Stimulated activated CD8-positive, alpha-beta memory T cell treated with anti-CD3 and anti-CD28 coated beads, Interleukin-4, amount 100 ng/mL, for 1 hour (primary cell): ENCODE data around the gene MICOS13.

Source experiments
- DNase-seq, 2 donors: peaks; one replicate each; pipeline ENCODE4 v3.0.0-alpha.2; 2020; ENCODE audit warnings: low read depth in 2 of 2, low spot score in 1 of 2

Gene MICOS13

DNA sequence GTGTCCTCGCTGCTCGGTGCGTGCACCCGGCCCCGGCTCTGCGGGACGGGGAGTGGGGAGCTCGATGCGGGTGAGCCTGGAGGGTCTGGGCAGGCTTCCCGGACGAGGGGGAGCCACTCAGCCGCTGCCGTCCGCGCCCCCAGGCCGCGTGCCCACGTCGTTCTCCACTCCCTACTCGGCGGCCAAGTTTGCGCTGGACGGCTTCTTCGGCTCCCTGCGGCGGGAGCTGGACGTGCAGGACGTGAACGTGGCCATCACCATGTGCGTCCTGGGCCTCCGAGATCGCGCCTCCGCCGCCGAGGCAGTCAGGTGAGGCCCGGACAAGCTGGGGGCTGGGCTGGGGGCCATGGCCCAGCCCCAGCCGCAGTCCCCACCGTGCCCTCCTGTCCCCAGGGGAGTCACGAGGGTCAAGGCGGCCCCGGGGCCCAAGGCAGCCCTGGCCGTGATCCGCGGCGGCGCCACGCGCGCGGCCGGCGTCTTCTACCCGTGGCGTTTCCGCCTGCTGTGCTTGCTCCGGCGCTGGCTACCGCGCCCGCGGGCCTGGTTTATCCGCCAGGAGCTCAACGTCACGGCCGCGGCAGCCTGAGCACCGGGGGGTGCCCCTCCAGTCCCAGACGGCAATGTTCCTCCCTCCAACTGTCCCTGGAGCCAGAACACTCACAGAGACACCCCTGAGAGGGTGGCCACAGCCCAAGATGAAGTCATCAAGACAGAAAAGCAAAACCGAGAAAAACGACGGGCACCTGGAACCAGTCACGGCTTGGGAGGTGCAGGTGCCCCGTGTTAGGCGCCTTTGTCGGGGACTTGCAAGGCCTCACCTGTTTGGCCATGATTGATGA, 7.3 kb upstream of the MICOS13 start:
- DNase-seq, result no peak

DNA sequence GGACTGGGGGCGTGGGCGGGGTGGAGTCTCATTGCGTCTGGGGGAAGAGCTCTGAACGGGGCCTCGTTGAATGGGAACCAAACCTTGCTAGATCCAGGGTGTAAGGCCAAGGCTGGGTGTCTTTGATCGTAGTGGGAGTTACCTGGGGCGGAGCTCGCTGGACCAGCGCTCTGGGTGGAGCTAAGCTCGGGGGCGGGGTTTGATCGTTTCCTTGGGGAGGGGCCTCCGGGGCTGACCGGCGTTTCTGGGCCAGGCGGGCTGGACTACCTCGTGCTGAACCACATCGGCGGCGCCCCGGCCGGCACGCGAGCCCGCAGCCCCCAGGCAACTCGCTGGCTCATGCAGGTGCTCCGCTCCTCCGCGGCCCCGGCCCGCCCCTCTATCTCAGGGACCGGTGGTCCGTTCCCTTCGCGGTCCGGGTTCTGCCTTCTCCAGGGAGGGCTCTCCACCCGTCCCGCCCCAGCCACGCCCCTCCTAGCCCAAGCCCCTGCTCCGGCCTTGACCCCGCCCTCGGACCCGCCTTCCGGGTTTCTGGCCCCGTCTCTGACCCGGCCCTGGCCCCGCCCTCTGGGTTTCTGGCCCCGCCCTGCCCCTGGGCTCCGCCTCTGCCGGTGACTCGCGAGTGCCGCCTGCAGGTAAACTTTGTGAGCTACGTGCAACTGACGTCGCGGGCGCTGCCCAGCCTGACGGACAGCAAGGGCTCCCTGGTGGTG, 6.5 kb upstream of the MICOS13 start:
- DNase-seq, result peak; percentile 92 to 93

- no peak for DNase-seq
These were observed 6.0 kb upstream of the MICOS13 start for GRCh38 chr19:5686326-5686646.

GRCh38 chr19:5684694-5685430, 4.5 kb upstream of the MICOS13 start:
- no peak for DNase-seq

GRCh38 chr19:5683177-5683886, 3.0 kb upstream of the MICOS13 start:
- no peak for DNase-seq

- DNase-seq, result no peak
These were observed 1.8 kb upstream of the MICOS13 start for GRCh38 chr19:5682107-5682482.

DNA sequence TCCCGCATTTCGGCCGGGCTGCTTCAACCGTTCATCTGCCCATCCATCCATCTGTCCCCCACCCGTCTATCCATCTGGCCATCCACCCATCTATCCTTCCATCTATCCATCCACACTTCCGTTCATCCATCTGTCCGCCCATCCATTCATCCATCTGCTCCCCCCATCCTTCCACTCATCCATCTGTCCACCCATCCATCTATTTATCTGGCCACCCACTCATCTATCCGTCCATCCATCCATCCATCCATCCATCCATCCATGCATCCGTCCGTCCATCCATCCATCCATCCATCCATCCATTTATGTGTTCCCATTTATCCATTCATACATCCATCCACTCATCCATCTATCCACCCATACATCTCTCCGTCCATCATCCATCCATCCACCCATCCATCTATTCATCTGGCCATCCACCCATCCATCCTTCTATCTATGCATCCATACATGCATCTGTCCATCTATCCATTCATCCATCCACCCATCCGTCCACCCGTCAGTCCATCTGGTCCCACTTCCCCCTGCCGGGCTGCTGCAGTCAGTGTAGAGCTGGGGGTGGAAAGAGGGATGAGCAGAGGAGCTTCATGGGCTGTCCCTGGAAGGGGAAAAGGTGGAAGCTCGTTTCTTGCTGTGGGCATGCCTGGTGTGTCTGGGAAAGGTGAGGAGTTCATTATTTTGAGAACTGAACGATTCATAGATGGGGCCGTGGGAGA, 1.2 kb upstream of the MICOS13 start:
- no peak for DNase-seq

- DNase-seq, result no peak
These were observed 256 bp downstream of the MICOS13 start for GRCh38 chr19:5680084-5680436.

- no peak for DNase-seq
These were observed 830 bp downstream of the MICOS13 start for GRCh38 chr19:5679289-5680083.

- no peak for DNase-seq
These were observed 2.1 kb downstream of the MICOS13 start for GRCh38 chr19:5678071-5678718.

DNA sequence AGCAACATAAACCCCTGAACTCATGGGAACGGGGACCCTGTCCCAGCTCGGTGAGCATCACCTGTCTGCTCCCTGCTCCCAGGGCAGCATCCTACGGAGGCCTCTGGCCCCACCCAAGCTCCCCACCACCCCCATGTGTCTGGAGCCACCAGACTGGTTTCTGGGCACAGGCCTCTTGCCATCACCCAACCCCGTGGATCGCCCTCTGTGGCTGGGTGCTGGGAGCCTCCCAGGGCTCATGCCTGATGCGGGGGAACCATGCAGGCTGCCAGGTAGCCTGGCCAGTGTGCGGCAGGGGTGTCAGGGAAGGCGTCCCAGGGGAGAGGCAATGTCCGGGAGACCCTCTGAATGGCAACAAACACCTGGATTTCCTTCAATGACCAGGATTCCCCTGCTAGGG, 2.7 kb downstream of the MICOS13 start:
- no peak for DNase-seq

DNA sequence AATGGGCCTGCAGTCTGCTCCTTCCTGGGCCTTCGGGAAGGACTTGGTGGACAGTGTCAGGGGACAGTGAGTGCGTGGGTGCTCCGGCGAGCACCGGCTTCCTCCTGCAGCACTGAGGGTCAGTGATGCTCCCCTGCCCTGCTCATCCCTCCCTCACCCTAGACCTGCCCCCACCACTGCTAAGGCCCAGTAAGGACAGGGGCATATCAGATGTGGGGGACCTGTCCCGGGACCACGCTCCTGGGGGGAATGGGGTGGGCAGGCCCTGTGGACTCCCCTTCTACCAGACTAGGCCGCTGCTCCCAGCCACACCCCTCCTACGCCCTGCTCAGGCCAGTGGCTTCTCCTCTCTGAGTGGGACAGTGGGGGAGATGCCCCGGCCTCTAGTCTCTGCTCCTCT, 3.2 kb downstream of the MICOS13 start:
- DNase-seq, result no peak

DNA sequence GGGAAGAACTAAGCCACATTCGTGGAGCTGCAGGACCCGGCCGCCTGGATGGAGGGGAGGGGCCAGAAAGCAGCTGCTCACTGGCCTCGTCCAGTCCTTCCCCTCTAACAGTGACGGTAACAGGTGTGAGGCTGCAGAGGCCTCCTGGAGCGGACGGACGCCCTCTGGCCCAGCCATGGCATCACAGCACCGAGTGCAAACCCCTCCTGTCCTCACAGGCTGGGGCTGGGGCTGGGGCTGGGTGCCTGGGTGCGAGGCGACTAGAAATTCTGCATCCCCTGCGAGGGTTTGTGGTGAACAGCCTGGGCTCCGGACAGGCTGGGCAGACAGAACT, 3.6 kb downstream of the MICOS13 start:
- no peak for DNase-seq

DNA sequence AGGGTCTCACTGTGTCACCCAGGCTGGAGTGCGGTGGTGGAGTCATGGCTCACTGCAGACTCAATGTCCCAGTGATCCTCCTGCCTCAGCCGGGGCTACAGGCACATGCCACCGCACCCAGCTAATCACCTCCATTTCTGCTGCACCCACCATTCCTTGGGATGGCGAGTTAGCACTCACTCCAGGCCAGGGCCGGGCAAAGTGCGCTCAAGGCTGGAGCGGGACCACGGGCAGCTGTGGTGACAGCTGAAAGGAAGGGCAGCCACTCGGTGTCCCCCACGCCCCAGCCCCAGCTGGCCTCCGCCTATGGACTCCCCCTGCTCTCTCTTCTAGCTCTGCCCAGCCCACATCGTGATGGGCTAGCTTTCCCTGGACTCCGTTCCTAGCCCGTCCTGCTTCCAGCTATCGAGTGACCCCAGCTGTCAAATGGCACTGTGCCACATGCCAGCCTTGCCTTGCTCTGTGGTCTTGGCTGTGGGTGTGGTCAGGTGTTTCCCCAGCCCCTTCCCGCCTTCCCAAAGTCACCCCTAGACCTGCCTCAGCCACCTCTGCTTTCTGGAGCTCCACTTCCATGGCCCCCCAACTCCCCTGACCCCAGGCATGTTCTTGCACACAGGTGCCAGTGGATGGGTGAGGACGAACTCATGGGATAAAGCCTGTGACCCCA, 4.1 kb downstream of the MICOS13 start:
- no peak for DNase-seq

GRCh38 chr19:5674714-5675113, 5.6 kb downstream of the MICOS13 start:
- no peak for DNase-seq

GRCh38 chr19:5673752-5674151, 6.6 kb downstream of the MICOS13 start:
- no peak for DNase-seq

- no peak for DNase-seq
These were observed 7.4 kb downstream of the MICOS13 start for GRCh38 chr19:5672708-5673459.

- no peak for DNase-seq
These were observed 8.7 kb downstream of the MICOS13 start for GRCh38 chr19:5671600-5671999.

DNA sequence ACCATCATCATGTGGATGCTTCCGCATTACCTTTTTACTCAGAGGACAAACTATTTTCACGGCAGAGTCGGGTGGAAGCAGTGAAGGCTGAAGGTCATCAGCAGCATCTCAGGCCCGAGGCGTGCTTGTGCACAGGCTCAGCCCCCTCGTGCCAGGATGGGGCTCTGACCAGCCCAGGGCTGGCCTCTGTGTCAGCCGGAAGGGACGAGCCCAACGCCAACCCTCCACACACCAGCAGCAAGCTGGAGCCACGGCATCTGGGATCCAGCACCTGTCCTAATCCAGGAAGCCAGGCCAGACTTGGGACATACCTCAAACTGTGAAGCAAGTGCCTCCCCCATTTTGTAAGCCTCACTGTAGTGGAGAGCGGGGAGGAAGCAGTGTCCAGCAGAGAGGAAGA, 11.1 kb downstream of the MICOS13 start:
- no peak for DNase-seq
